ENCODE measurements around the gene RASSF10. TPM values are rescaled to one million over a fixed set of nuclear protein-coding genes. Genes with fewer than 3 reads are reported as not detected.

RASSF10 gene
- polyA plus RNA-seq, 1 donor, result 0.34 TPM

- DNase-seq, result no peak
These were observed 14.6 kb upstream of the RASSF10 start for GRCh38 chr11:12994476-12994875.

- no peak for DNase-seq
These were observed 13.9 kb upstream of the RASSF10 start for GRCh38 chr11:12995188-12995587.

GRCh38 chr11:12995823-12996222, 13.3 kb upstream of the RASSF10 start:
- no peak for DNase-seq

GRCh38 chr11:12997168-12997567, 11.9 kb upstream of the RASSF10 start:
- no peak for DNase-seq

GRCh38 chr11:12998336-12998735, 10.8 kb upstream of the RASSF10 start:
- no peak for DNase-seq

GRCh38 chr11:12999597-12999996, 9.5 kb upstream of the RASSF10 start:
- no peak for DNase-seq

- no peak for DNase-seq
These were observed 9.0 kb upstream of the RASSF10 start for GRCh38 chr11:13000116-13000515.

GRCh38 chr11:13000721-13001120, 8.4 kb upstream of the RASSF10 start:
- no peak for DNase-seq

GRCh38 chr11:13003736-13004493, 5.2 kb upstream of the RASSF10 start:
- DNase-seq, result no peak

GRCh38 chr11:13007182-13008060, 1.7 kb upstream of the RASSF10 start:
- no peak for DNase-seq

- no peak for DNase-seq
These were observed 1.1 kb upstream of the RASSF10 start for GRCh38 chr11:13008061-13008435.

- no peak for DNase-seq
These were observed 382 bp downstream of the RASSF10 start for GRCh38 chr11:13009476-13009920.

- peak; percentile 29 for DNase-seq
These were observed 1.0 kb downstream of the RASSF10 start for GRCh38 chr11:13009921-13010748.

- no peak for DNase-seq
These were observed 1.8 kb downstream of the RASSF10 start for GRCh38 chr11:13010749-13011465.

GRCh38 chr11:13011466-13012055, 2.4 kb downstream of the RASSF10 start:
- no peak for DNase-seq

GRCh38 chr11:13012056-13012661, 3.0 kb downstream of the RASSF10 start:
- DNase-seq, result no peak

- no peak for DNase-seq
These were observed 4.0 kb downstream of the RASSF10 start for GRCh38 chr11:13013054-13013488.

GRCh38 chr11:13015753-13016152, 6.6 kb downstream of the RASSF10 start:
- DNase-seq, result no peak

- no peak for DNase-seq
These were observed 7.3 kb downstream of the RASSF10 start for GRCh38 chr11:13016415-13016814.

- DNase-seq, result no peak
These were observed 10.2 kb downstream of the RASSF10 start for GRCh38 chr11:13019313-13019712.

GRCh38 chr11:13023423-13023822, 14.3 kb downstream of the RASSF10 start:
- no peak for DNase-seq
